Panc1 (cell line): ENCODE data around the gene LOC101059915.

Source experiments
- ATAC-seq: fragments of 200-7000 bp; cut with Tn5 transposase; 2 replicates; pipeline ENCODE4 v1.9.1; 2020; ENCODE audit warnings: mild to moderate bottlenecking, moderate library complexity
- BruUV-seq: library from RNA; stranded (reverse); fragments of 400-500 nt; replicated peaks from 2 replicates; lab custom pipeline; 2021; lab: Mats Ljungman, UMichigan
- CTCF ChIA-PET: fragments of 300-600 bp; sonication (Branson Sonifier 250); formaldehyde crosslinking; loops from one replicate; lab custom pipeline; 2022; ENCODE audit warnings: antibody characterized with exemption; lab: Charles Lee
- POLR2A ChIA-PET: fragments of 300-600 bp; sonication (Branson Sonifier 250); formaldehyde crosslinking; loops from one replicate; lab custom pipeline; 2022; ENCODE audit warnings: antibody characterized with exemption; lab: Charles Lee
- DNase-seq: peaks from one replicate; pipeline ENCODE4 v3.0.0-alpha.2; 2010; ENCODE audit warnings: low read depth, low spot score
- H3K27ac ChIP-seq: 2 replicates; pipeline ENCODE4 v1.5.1; 2011; ENCODE audit warnings: mild to moderate bottlenecking, low read length, inconsistent platforms
- H3K27me3 ChIP-seq: fragments of 200-500 bp; sonication (Bioruptor generic); 2 replicates; pipeline ENCODE4 v1.6.0; 2014; ENCODE audit warnings: low read length, inconsistent platforms; ENCODE audit not compliant: control insufficient read depth, insufficient read depth
- H3K36me3 ChIP-seq: fragments of 200-500 bp; sonication (Bioruptor generic); 2 replicates; pipeline ENCODE4 v1.5.1; 2014; ENCODE audit warnings: inconsistent platforms, mild to moderate bottlenecking, low read length, moderate library complexity; ENCODE audit not compliant: control insufficient read depth, insufficient read depth
- H3K4me1 ChIP-seq: 2 replicates; pipeline ENCODE4 v1.5.1; 2011; ENCODE audit warnings: inconsistent platforms, mild to moderate bottlenecking, low read length, moderate library complexity; ENCODE audit not compliant: control insufficient read depth, insufficient read depth
- H3K4me3 ChIP-seq, 2 experiments: 2 replicates each; pipeline ENCODE4 v1.5.1; 2011 to 2012; ENCODE audit warnings: low read depth in 2 of 2, low read length in 2 of 2, mild to moderate bottlenecking in 2 of 2, inconsistent platforms in 1 of 2, moderate library complexity in 1 of 2
- H3K9me3 ChIP-seq: fragments of 200-500 bp; sonication (Bioruptor generic); 2 replicates; pipeline ENCODE4 v1.5.1; 2014; ENCODE audit warnings: low read depth, mild to moderate bottlenecking, inconsistent platforms, low read length, moderate library complexity; ENCODE audit not compliant: control insufficient read depth, insufficient read depth
- CTCF ChIP-seq: fragments of 450-650 bp; IDR thresholded peaks from 2 replicates; pipeline ENCODE4 v1.5.1; 2017; ENCODE audit warnings: mild to moderate bottlenecking
- POLR2AphosphoS5 ChIP-seq: IDR thresholded peaks from 2 replicates; pipeline ENCODE4 v1.6.1; 2012; ENCODE audit warnings: mild to moderate bottlenecking, low read depth, low read length, moderate library complexity
- REST ChIP-seq, 2 experiments: IDR thresholded peaks; 2 replicates each; pipeline ENCODE4 v1.6.1; 2011 to 2012; ENCODE audit warnings: low read depth in 2 of 2, control low read depth in 1 of 2, low read length in 1 of 2, mild to moderate bottlenecking in 1 of 2, moderate library complexity in 1 of 2; ENCODE audit not compliant: insufficient read depth in 1 of 2
- SIN3A ChIP-seq: IDR thresholded peaks from 2 replicates; pipeline ENCODE4 v1.6.1; 2012; ENCODE audit warnings: low read depth, mild to moderate bottlenecking, low read length, moderate library complexity, borderline replicate concordance; ENCODE audit not compliant: insufficient read depth
- TCF7L2 ChIP-seq: IDR thresholded peaks from 2 replicates; pipeline ENCODE4 v1.6.1; 2011; ENCODE audit warnings: mild to moderate bottlenecking, low read depth, low read length, inconsistent platforms
- in situ Hi-C: cut with HindIII; loops from 2 replicates; pipeline ENCODE4 v1.10.0; 2016; ENCODE audit warnings: low sequenced_read_pairs, low pct_unique_long_range_greater_than_20kb
- intact Hi-C: fragments of 100-400 bp; cut with micrococcal nuclease; formaldehyde crosslinking; loops from one replicate; pipeline ENCODE4 v1.10.0; 2022; ENCODE audit not compliant: unreplicated experiment

Gene LOC101059915

GRCh38 chrX:71622032-71622575, 45.2 kb upstream of the LOC101059915 start:
- TF ChIP-seq CTCF (no peak), TCF7L2 (no peak), REST (IDR thresholded peaks at IDR 0.05; ENCODE audit: insufficient read depth in 1 of 2, low read depth in 2 of 2, low read length in 1 of 2) (no peak), POLR2AphosphoS5 (no peak), SIN3A (no peak)
- H3K4me1 ChIP-seq, result no peaks in the 10 kb centered on the region; the same call in 1 of the 2 replicates
- no TSS peak for BruUV-seq
- H3K27ac ChIP-seq, result no peak overlapping the region
- H3K9me3 ChIP-seq, result no peaks in the 10 kb centered on the region
- DNase-seq, result no peak
- no peak overlapping the region for H3K4me3 ChIP-seq
- no peak for ATAC-seq
- intact Hi-C loops, result no loop called here
- ChIA-PET POLR2A (no interaction called here), CTCF (interaction anchor here (0.6 kb wide), 1 partner anchor 53 kb away, joined by 8 read pairs; no protein-coding TSS in a partner anchor)
- in situ Hi-C loops, result no loop called here
- H3K36me3 ChIP-seq, result no peaks in the 10 kb centered on the region
- no peaks in the 10 kb centered on the region for H3K27me3 ChIP-seq

- H3K27ac ChIP-seq, result no peak overlapping the region
- TF ChIP-seq TCF7L2 (no peak), POLR2AphosphoS5 (no peak), SIN3A (no peak), CTCF (no peak), REST (IDR thresholded peaks at IDR 0.05; ENCODE audit: insufficient read depth in 1 of 2, low read depth in 2 of 2, low read length in 1 of 2) (no peak)
- intact Hi-C loops (no loop called here), in situ Hi-C loops (no loop called here)
- DNase-seq (no peak), ATAC-seq (peak; percentile 73)
- no peaks in the 10 kb centered on the region for H3K36me3 ChIP-seq
- H3K4me3 ChIP-seq, result no peak overlapping the region
- POLR2A ChIA-PET, result no interaction called here
- CTCF ChIA-PET, result interaction anchor here (0.6 kb wide), 1 partner anchor 53 kb away, joined by 8 read pairs; no protein-coding TSS in a partner anchor
- H3K4me1 ChIP-seq, result no peaks in the 10 kb centered on the region; the same call in 1 of the 2 replicates
- no TSS peak for BruUV-seq
- no peaks in the 10 kb centered on the region for H3K9me3 ChIP-seq
- H3K27me3 ChIP-seq, result no peaks in the 10 kb centered on the region
Measured at GRCh38 chrX:71622576-71623450, 44.5 kb upstream of the LOC101059915 start.
